Neural progenitor cell (in vitro differentiated cells): ENCODE results near the gene SWAP70. TPM values are rescaled to one million over a fixed set of nuclear protein-coding genes. Genes with fewer than 3 reads are reported as not detected.

ENCODE experiments used
- DNase-seq: peaks from one replicate; pipeline ENCODE4 v3.0.0-alpha.2; 2016; ENCODE audit warnings: low spot score
- H2AFZ ChIP-seq: fragments of 200-600 bp; sonication (generic); replicated peaks from 2 replicates; pipeline ENCODE4 v1.6.1; 2016; ENCODE audit warnings: antibody characterized with exemption
- H3F3A ChIP-seq: fragments of 200-600 bp; sonication (generic); 2 replicates; pipeline ENCODE4 v1.6.1; 2016; ENCODE audit warnings: antibody characterized with exemption, low read depth
- H3K27ac ChIP-seq: fragments of 200-600 bp; sonication (generic); 2 replicates; pipeline ENCODE4 v1.5.1; 2016; ENCODE audit warnings: mild to moderate bottlenecking
- H3K27me3 ChIP-seq: fragments of 200-600 bp; sonication (generic); 2 replicates; pipeline ENCODE4 v1.6.1; 2016; ENCODE audit warnings: mild to moderate bottlenecking, moderate library complexity
- H3K36me3 ChIP-seq: fragments of 200-600 bp; sonication (generic); 2 replicates; pipeline ENCODE4 v1.5.1; 2016
- H3K4me1 ChIP-seq: fragments of 200-600 bp; sonication (generic); 2 replicates; pipeline ENCODE4 v1.6.1; 2016; ENCODE audit warnings: mixed run types
- H3K4me2 ChIP-seq: fragments of 200-600 bp; sonication (generic); 2 replicates; pipeline ENCODE4 v1.6.1; 2016
- H3K4me3 ChIP-seq: fragments of 200-600 bp; sonication (generic); 2 replicates; pipeline ENCODE4 v1.5.1; 2016
- H3K79me2 ChIP-seq: fragments of 200-600 bp; sonication (generic); 2 replicates; pipeline ENCODE4 v1.6.1; 2016; ENCODE audit warnings: low read depth
- H3K9ac ChIP-seq: fragments of 200-600 bp; sonication (generic); 2 replicates; pipeline ENCODE4 v1.6.1; 2016
- H3K9me3 ChIP-seq: fragments of 200-600 bp; sonication (generic); 2 replicates; pipeline ENCODE4 v1.5.1; 2016; ENCODE audit warnings: low read depth
- H4K20me1 ChIP-seq: fragments of 200-600 bp; sonication (generic); 2 replicates; pipeline ENCODE4 v1.6.1; 2016; ENCODE audit warnings: low read depth
- H3K27ac Mint-ChIP-seq: 3 replicates; pipeline ENCODE4 v1.8.0; 2021; ENCODE audit warnings: mixed read lengths
- H3K27me3 Mint-ChIP-seq: 2 replicates; pipeline ENCODE4 v1.8.0; 2022; ENCODE audit warnings: low read depth, mild to moderate bottlenecking, inconsistent platforms, moderate library complexity, mixed read lengths; ENCODE audit not compliant: insufficient read depth
- H3K36me3 Mint-ChIP-seq: 3 replicates; pipeline ENCODE4 v1.8.0; 2021; ENCODE audit warnings: mixed read lengths
- H3K4me1 Mint-ChIP-seq: 3 replicates; pipeline ENCODE4 v1.8.0; 2021; ENCODE audit warnings: mixed read lengths
- H3K4me3 Mint-ChIP-seq: 3 replicates; pipeline ENCODE4 v1.8.0; 2021; ENCODE audit warnings: mild to moderate bottlenecking, moderate library complexity, mixed read lengths
- H3K9me3 Mint-ChIP-seq: 3 replicates; pipeline ENCODE4 v1.8.0; 2020; ENCODE audit warnings: mixed read lengths
- EZH2 ChIP-seq: fragments of 200-600 bp; sonication (generic); IDR thresholded peaks from 2 replicates; pipeline ENCODE4 v1.6.1; 2017; ENCODE audit warnings: antibody characterized with exemption, mild to moderate bottlenecking, moderate library complexity
- EZH2phosphoT487 ChIP-seq: fragments of 200-600 bp; sonication (generic); IDR thresholded peaks from 2 replicates; pipeline ENCODE4 v1.6.1; 2017; ENCODE audit warnings: antibody characterized with exemption
- total RNA-seq: library from RNA; depleted of rRNA; stranded (reverse); fragments of >200 nt; gene quantifications from 2 replicates; pipeline ENCODE4 v1.2.3, GENCODE V29; 2015; ENCODE audit warnings: low replicate concordance
- TF ChIP-seq, protein P1 (sequence below): fragments of 200-600 bp; sonication (generic); IDR thresholded peaks from 2 replicates; pipeline ENCODE4 v1.5.1; 2017; ENCODE audit warnings: antibody characterized with exemption, mild to moderate bottlenecking

Gene SWAP70
- total RNA-seq, 1 donor from 2014 or later, result 25.5 TPM

DNA sequence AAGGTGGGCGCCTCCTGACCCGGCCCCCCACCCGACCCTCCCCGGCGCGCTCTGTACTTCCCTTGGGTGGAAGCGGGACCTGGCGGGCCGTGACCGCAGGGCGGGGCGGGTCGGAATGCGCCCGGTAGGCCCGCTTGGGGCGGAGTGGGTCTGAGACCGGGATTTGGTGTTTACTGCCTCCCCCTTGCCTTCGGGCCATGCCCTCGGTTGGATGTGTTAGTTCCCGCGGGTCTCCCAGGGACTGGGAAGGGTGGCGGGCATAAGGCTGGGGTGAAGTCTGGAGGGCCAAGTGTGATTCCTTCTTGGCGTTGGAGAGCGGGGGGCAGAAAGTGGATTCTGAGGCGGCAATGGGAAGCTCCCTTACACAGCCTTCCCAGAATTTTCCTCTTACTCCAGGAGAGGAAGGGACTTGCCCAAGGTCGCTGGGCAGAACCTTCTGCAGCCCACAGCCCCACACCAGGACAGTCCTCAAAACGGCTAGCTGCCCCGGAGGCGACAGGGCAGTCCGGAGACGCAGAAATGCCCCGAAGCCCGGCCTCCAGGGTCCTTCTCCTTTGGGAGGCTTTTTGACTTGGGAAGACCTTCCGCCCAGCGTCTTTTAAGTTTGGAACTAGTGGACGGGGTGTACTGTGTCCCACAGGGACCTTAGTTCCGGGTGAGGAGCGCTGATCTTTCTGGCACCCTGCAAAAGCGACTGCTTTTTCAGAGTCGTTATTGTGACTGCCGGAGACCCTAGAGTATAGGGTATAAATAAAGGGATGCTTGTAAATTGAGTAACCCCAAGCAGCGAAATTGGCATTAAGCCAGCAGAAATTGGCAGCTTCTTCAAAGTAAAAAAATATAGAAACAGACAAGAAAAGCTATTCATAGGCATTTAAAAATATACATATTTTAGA lies 647 bp downstream of the SWAP70 start:
- H3K27me3 Mint-ChIP-seq, result peaks cover 9% of the 10 kb centered on the region
- peak overlapping the region; percentile 90 for H2AFZ ChIP-seq

DNA sequence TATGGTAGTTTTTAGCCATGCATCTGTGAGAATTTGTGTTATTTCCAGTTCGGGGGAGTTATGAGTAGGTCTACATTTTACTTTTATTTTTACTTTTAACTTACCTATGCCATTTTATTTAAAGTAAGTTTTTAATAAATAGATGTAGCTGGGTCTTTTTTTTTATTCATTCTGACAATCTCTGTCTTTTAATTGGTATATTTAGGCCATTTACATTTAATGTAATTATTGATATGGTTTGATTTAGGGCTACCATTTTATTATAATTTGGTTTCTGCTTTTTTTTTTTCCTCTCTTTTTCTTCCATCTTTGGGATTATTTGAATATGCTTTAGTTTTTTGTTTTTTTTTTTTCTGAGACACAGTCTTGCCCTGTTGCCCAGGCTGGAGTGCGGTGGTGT lies 1.9 kb downstream of the SWAP70 start:
- Mint-ChIP-seq H3K9me3 (peaks cover 24% of the 10 kb centered on the region), H3K36me3 (peaks cover 17% of the 10 kb centered on the region), H3K4me3 (peak overlapping the region; percentile 33), H3K4me1 (peaks cover 10% of the 10 kb centered on the region), H3K27ac (no peak overlapping the region), H3K27me3 (peaks cover 9% of the 10 kb centered on the region)
- no peak for DNase-seq
- Histone ChIP-seq H3K9ac (no peak overlapping the region), H3K4me3 (peak overlapping the region; percentile 89), H3K9me3 (peaks cover 10% of the 10 kb centered on the region), H3K79me2 (peaks cover 60% of the 10 kb centered on the region), H3K4me1 (no peaks in the 10 kb centered on the region), H3K4me2 (peak overlapping the region; percentile 90), H3F3A (peaks cover 33% of the 10 kb centered on the region), H3K27me3 (no peaks in the 10 kb centered on the region), H4K20me1 (no peaks in the 10 kb centered on the region), H2AFZ (no peak overlapping the region), H3K27ac (no peak overlapping the region), H3K36me3 (peaks cover 8% of the 10 kb centered on the region)
- TF ChIP-seq EZH2phosphoT487 (no peak), EZH2 (no peak)
- TF ChIP-seq, protein P1, sequence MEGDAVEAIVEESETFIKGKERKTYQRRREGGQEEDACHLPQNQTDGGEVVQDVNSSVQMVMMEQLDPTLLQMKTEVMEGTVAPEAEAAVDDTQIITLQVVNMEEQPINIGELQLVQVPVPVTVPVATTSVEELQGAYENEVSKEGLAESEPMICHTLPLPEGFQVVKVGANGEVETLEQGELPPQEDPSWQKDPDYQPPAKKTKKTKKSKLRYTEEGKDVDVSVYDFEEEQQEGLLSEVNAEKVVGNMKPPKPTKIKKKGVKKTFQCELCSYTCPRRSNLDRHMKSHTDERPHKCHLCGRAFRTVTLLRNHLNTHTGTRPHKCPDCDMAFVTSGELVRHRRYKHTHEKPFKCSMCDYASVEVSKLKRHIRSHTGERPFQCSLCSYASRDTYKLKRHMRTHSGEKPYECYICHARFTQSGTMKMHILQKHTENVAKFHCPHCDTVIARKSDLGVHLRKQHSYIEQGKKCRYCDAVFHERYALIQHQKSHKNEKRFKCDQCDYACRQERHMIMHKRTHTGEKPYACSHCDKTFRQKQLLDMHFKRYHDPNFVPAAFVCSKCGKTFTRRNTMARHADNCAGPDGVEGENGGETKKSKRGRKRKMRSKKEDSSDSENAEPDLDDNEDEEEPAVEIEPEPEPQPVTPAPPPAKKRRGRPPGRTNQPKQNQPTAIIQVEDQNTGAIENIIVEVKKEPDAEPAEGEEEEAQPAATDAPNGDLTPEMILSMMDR, result no peak

More for the DNA sequence above, 647 bp downstream of the SWAP70 start:
- H4K20me1 ChIP-seq, result no peaks in the 10 kb centered on the region
- H3K36me3 ChIP-seq, result peaks cover 8% of the 10 kb centered on the region
- no peaks in the 10 kb centered on the region for H3K27me3 ChIP-seq
- no peak overlapping the region for H3K27ac ChIP-seq
- peak overlapping the region; percentile 93 for H3K4me3 Mint-ChIP-seq
- H3K27ac Mint-ChIP-seq, result no peak overlapping the region
- peak overlapping the region; percentile 37 for H3K9ac ChIP-seq
- peaks cover 53% of the 10 kb centered on the region for H3K79me2 ChIP-seq
- peak; percentile 37 for DNase-seq
- TF ChIP-seq EZH2, result no peak
- TF ChIP-seq EZH2phosphoT487, result no peak
- TF ChIP-seq, protein P1, result no peak
- H3K9me3 Mint-ChIP-seq, result peaks cover 24% of the 10 kb centered on the region
- peak overlapping the region; percentile 89 for H3K4me3 ChIP-seq
- peaks cover 21% of the 10 kb centered on the region for H3F3A ChIP-seq
- H3K36me3 Mint-ChIP-seq, result peaks cover 17% of the 10 kb centered on the region
- peaks cover 10% of the 10 kb centered on the region for H3K4me1 Mint-ChIP-seq
- H3K4me2 ChIP-seq, result peak overlapping the region; percentile 90
- H3K4me1 ChIP-seq, result no peaks in the 10 kb centered on the region
- peaks cover 10% of the 10 kb centered on the region for H3K9me3 ChIP-seq

DNA sequence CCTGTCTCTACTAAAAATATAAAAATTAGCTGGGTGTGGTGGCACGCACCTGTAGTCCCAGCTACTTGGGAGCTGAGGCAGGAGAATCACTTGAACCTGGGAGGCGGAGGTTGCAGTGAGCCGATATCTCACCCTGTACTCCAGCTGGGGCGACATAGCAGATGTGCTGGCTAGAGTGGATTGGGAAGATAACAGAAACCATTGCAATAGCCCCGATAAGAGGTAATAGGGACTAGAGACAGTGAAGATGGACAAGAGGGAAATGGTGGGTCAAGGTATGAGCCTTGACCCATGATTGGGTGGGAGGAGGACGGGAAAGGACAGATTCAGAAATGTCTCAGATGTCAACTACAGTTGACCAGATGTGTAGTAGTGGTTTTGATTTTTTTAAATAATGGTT lies 6.1 kb downstream of the SWAP70 start:
- Histone ChIP-seq H4K20me1 (no peaks in the 10 kb centered on the region), H3K79me2 (peaks cover 77% of the 10 kb centered on the region), H3K36me3 (peaks cover 8% of the 10 kb centered on the region), H3K9ac (no peak overlapping the region), H3K4me1 (peaks cover 1% of the 10 kb centered on the region), H3K27ac (no peak overlapping the region), H3K4me3 (no peak overlapping the region), H3K27me3 (no peaks in the 10 kb centered on the region), H2AFZ (no peak overlapping the region), H3F3A (peaks cover 34% of the 10 kb centered on the region), H3K9me3 (peaks cover 10% of the 10 kb centered on the region), H3K4me2 (no peak overlapping the region)
- Mint-ChIP-seq H3K9me3 (peaks cover 19% of the 10 kb centered on the region), H3K4me1 (no peaks in the 10 kb centered on the region), H3K36me3 (peaks cover 20% of the 10 kb centered on the region), H3K27ac (no peak overlapping the region), H3K4me3 (no peak overlapping the region), H3K27me3 (peaks cover 5% of the 10 kb centered on the region)
- TF ChIP-seq EZH2 (no peak), EZH2phosphoT487 (no peak)
- TF ChIP-seq, protein P1, result no peak
- no peak for DNase-seq
